HG03439 (cell line): Measurements from ENCODE around the gene STC2.

Experiments used
- ATAC-seq: cut with Tn5 transposase; IDR thresholded peaks from one replicate; pipeline ENCODE4 v1.9.1; 2021; ENCODE audit warnings: mild to moderate bottlenecking, moderate library complexity; ENCODE audit not compliant: unreplicated experiment

Gene STC2

DNA sequence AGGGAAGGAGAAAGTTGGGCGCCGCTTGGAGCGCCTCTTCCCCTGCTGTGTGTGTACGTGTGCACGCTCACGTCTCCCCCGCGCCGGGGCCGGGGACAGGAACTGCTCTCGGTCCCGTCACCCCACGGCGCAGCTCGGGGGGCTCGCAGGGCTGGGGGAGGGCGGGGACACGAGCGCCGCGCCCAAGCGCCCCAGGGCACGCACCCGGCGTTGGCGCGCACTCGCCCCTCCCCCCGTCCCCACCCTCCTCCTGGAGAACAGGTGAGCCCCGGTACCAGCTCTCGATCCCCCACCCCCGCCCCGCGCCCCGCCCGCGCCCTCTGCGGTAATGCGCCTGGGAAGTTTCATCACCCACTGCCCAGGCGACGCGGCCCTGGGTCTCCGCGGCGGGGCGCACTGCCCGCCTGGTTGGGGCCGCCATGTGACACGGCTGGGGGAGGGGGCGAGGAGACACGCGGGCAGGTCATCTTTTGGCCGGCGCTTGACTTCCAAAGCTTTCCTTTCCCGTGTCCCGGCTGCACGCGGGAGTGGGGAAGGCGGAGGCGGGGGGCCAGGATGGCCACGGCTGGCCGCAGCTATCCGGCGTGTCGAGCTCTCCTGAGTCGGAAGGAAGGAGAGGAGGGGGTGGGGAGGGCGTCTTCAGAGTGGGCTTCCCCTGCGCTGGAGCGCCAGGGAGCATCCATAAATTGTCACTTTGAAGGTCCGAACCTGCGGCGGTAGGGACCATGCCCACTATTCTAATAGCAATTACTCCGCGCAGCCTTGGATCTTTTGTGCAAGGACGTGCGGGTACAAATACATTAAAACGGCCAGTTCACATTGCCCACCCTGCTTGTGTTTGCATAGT is 1.5 kb upstream of the STC2 start:
- ATAC-seq = no peak

DNA sequence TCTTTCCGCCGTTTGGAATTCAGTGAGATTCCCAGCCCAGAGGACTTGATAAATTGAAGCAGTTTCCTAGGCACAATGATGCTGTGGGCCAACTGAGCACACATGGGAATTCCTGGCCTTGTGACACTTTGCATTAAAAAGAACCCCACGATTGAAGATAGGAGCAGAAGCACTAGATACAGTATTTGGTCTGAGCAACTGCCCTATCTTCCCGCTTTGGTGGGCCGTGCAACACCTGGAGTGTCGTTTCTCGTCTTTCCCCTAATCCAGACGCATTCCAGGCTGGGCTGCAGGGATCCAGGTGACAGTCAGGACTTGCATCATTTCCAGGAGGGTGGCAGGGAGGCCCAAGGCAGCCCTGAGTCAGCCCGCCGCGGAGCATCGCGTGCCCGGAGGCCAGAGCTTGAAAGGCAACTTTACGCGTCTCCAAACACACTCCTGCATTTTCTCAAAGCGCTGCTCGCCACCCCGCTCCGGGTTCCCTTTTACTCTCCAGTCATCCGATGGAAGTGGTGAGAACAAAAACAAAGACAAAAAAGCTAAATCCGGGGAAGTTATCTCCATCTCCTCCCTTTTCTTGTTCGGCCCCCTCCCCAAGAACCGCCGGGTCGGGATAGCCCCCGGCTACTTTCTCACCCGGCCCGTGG is 753 bp upstream of the STC2 start:
- ATAC-seq = no peak

DNA sequence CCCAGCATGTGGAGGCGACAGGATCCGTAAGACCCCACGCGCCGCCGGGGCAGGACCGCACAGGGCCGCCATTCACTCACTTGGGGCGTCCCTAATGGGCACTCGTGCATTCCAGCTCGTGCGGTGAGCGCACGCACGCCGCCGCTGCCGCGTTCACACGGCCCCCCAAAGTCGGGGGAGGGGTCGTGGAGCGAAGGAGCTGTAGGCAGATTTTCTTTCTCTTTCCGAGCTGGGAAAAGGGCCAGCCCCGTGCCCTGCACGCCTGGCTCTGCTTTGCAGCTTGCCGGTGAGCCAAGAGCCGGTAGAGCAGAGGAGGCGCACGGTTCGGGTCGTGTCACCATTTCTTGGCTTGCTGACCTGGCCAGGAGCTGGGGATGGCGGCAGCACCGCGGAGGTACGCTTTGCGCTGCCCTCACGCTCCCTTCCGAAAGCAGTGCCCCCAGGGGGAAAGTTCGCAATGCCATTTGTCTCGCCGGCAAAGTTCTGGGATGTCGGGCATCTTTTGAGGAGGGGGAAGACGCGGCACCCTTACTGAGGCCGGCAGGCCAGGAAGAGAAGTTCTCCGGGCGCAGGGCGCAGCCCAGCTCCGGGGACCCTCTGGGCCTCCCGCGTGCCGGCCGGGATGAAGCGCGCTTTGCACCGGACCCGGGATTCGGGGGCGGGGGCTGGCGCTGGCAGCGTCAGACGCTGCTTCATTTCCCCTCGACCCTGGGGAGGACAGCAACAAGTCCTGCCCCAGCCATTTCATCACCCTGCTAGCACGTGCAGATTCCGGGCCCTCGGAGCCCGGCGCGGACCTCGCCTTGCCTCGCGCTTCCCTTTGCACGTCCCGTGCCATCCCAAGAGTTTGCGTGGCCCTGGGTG is 898 bp downstream of the STC2 start:
- ATAC-seq = no peak

DNA sequence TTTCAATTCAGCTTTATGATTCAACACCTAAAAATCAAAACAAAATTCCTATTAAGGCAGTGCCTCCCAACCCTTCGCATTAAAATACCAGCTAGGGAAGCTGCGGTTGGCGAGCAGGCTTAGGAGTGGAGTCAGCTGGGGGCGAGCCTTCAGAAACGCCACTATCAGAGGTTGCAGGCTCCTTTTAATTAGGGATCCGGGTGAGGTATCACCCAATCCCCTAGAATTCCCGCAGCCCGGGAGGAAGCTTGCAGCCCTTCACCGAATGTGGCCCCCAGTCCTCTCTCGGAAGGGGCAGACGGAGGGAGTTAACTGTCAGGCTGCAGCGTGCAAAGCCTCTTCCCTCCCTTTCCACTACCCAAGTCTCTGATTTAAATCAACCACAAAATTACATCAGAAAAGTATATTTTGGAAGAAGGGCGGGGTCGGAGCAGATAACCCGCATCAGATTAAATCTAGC is 1.7 kb downstream of the STC2 start:
- ATAC-seq = no peak

DNA sequence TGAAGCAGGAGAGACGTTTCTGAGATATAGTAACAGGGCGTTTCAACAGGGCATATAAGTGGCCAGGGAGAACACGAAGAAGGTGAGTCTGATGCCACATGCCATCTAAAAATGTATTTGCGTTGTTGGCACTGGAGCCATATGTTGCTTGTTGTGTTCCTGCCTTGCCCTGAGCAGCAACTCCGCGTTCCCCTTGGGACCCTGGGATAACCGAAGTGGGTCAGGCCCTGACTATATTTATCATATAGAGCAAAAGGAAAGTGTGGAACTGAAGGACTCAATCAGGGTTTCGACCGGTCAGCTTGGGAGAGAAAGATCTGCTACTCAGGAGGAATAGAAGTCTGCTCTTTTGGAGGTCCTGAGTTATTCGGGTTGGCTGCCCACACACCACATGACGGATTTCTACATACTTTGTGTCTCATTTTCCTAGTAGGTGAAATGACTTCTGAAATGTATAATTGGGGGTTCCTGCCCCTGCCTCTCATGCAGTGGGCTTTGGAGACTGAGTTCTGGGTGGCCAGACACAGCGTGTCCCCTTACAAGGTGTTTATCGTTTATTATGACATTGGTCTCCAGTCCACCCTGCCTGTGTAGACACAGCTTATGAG is 3.0 kb downstream of the STC2 start:
- ATAC-seq = no peak

DNA sequence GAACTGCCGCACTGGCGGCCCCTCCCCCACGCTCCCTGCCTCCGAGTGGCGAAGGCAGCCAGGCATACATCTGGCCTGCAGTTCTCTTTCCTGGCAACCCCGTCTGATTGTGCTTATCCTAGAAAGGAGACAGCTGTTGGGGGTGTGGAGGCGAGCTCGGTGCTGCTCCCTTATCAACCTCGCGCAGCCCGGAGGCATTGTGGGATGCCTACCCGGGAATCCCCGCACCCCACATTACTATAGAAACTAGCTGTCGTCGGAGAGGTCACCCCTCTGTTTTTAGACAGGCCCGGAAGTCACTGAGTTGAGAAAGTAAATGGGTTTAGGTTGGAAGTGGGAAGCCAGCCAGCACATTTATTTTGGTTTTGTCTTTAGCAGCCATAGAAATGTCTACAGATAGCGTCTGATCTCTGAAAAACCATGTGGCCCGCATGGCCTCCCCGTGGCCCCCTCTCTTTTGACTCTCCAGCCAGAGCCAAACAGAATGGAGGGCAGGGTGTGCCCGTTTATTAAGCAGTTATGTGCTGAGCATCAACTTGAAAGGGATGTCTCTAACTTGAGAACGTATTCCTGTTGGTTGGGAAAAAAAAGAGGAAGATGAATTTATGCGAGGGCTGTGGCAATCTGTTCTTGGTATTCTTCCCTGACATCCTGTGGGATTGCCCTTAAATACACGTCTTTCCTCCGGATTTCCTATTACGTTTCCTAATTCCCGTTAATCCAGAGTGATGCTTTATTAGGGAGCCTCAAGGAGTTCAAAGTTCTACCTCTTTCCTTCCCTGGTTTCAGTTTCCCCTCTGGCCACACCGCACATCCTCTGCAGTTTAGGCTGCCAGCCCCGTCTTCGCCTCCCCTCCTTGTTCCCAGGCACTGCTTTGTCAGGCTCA is 3.9 kb downstream of the STC2 start:
- no peak for ATAC-seq

DNA sequence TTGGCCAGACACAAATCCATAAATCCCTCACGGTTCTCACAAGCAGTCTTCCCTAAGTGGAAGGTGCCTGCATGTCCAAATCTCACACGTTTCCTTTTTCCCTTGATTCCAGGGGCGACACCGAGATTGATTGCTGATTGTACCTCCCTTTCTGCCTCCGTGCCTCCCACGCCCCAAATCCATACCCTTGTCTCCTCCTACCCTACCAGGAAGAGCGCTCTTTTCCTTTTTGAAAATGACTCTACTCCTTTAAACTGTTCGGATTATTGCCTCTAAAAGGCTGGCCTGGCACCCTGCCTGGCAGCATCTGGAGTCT is 4.5 kb downstream of the STC2 start:
- ATAC-seq = no peak

DNA sequence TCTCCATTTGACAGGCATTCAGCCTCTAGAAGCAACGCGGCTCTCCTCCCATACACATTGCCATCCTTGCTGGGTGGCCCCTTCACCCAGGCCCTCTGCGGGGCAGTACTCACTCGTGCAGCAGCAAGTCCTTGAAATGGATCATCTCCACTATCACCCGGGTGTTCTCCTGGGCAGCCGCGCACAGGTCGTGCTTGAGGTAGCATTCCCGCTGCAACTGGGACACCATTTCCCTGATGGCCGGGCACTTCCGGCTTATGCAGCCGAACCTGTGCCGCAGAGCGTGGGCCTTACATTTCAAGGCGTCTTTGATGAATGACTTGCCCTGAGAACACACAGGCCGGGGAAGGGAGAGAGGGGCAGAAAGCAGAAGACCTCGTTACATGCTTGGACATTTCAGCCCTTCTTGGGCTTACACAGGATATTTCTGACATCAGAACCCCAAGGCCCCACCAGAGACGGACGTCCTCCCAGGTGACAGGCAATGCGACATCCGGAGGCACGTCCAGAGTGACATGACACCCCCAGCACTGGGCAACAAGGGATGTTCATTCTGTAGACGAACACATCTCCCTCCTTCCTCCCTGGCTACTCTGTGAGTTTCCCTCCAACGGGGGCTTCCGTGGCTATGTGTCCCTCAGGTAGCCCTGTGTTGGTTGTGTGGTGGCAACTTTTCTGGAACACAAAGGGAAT is 5.0 kb downstream of the STC2 start:
- no peak for ATAC-seq

DNA sequence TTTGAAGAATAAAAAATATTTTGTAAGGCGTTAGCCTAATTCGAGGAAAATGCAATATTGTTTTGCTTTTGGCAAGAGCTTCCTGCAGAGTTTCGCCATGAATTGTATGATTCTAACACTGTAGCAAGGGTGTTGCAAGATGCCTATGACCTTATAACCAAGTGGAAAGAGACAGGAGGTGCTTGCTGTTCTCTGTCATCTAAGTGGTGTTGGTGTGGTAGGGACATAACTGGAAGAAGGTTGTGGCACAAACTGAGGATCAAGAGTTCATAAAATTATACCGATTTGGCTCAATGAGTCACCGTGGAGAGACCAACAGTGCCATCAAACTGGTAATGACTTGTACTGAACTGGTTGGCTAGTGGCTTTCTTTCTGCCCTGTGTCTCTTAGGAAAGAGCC is 6.3 kb downstream of the STC2 start:
- ATAC-seq = no peak

DNA sequence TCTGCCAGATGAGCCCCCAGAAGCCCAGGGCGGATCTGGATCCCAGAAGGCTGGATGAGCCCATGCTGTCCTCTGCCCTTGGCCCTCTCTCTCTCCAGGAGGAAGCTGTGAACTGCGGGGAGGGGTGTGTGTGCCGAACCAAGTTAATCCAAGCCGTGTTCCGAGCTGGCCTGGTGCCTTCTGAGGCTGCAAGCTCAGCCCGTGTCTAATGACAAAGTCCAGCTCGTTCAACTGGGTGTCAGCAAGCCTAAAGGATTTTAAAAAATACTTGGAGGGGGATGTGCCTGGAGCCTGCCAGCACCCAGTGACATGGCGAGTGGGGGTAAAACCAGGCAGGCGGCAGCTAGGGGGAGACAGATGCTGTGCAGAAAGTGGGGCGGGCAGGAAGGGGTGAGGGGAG is 8.0 kb downstream of the STC2 start:
- ATAC-seq = no peak

DNA sequence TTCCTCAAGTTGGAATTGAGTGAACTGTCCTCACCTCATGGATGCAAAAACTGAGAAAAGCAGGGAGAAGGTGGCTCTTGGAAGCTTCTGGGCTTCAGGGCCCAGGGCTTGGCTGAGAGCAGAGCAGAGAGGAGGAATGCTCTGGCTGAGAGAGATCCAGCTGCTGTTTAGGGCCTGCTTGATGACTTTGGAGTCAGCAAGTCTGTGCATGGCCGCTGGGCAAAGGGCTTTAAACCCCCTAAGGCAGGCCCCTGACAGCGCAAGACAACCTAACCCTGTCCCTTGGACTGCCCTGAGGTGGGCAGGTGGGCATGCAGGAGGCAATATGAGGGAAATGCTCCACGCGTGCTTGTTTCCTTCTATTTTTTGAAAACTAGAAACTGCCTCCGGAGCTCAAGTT is 8.6 kb downstream of the STC2 start:
- ATAC-seq = no peak

DNA sequence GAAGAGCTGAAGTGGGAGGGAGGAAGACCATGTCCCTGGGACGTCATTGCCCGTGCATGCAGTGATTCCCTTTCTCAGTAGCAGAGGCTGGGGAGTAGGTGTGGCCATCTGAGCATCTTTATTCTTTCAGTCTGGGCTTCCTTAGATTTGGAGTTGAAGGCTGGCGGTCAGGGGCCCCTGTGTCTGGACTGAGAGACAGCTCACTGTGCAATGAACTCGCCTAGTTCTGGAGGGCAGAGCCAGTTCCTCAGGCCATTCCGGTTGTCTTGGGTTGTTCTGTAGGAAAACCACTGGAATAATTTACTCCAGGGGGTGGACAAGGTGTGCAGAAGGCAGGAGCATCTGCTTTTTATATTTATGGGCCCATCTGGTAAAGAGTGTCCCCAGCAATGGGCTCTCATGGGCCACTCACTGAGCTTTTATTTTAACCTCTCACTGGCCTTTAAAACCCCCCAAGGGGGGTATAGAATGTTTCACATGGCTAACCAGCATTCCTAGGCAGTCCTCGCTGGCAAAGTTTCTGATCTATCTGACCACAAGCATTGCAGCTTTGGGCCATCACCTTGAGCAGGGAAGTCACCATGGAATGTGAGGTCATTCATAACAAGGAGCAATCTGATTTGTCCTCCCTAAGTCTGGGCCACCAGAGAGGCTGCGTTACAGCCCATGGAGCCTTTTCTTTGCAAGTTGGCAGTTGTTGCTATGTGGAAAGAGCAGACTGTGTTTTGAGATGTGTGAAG is 9.2 kb downstream of the STC2 start:
- no peak for ATAC-seq

DNA sequence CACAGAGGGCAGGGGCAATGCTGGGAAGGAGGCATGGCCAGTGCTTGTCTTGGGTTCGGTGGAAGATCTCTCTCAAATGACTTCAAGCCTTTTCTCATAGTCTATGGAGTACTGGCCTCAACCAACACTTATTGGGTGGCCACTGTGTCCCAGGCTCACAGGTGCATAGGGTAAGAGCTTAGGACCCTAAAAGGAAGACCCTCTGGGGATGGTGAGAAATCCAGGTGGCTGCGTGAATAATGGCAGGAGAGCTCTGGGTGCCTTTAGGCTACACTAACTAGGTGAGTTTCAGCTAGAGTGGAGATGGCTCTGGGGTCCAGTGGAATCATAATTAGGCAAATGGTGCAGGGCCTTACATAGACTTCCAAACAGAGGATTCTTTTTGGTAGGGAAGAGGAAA is 9.9 kb downstream of the STC2 start:
- no peak for ATAC-seq

DNA sequence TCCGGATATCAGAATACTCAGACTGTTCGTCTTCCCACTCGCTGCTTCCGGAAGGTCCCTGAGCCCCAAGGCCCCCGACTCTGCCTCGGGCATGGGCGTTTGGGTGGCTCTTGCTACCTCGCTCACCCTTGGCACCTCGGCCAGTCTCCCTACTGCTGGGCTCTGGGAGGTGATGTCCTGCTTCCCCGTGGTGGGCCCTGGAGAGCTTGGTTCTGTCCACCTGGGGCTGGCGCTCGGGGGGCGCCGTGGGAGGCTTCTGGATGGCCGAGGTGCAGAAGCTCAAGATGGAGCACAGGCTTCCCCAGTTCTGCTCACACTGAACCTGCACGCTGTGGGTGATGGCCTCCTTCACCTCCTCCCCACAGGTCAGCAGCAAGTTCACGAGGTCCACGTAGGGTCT is 10.4 kb downstream of the STC2 start:
- no peak for ATAC-seq

DNA sequence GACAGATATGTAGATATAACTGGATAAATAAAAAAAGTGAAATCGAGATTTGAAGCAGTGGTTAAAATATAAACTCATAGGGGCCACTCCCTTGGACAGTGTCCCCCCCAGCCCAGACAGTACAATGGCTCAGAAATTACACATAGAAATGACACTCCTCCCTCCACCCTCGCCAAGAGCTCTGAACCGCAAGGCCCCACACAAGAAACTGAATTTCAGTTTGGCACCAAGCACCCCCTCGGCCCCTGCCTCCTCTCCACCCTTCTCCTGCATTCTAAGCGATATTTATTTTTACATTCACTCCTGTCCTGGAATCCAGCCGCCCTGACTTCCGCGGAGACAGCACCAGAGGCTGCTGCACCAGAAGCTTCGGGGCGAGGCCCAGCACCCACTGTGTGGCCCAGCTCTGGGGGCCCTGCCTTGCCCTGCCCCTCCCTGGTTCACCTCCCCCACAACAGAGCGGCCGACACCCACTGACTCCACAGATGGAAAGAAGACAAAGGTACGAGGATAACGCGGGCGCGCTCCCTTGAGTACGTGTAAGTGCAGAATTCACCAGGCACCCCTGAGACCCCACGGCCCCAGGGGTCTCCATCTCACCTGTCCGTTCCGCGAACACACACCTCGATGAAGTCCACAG is 11.0 kb downstream of the STC2 start:
- ATAC-seq = no peak

DNA sequence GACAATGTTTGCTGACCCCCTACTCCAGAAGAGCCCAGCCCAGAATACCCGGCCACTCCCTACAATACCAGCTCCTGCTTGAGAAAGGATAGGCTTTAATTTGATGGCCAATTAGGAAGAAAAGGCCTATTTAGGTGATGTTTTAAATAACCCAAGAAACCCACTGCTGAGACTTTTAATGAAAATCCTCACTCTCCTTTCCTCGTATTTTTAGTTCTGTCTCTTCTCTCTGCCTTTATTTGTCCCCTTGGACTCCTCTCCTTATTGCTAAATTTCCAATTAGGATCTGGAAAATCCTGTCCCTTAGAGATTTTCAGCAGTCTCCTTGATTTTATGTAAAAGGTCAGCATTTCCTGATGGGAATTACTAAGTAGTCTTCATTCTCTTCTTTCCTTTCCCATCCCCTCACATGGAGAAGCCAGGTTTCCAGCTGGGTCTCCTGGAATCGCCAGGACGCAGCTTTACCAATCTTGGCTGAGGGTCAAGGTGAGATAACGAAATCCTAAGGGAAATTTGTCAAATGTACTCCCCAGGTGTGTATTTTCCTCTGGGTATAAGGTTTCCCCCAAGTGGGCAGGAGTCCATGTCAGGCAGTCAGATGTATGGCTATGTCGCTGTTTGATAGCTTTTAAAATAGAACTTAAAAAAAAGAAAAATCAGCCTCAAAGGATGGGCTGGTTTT is 11.7 kb downstream of the STC2 start:
- no peak for ATAC-seq

DNA sequence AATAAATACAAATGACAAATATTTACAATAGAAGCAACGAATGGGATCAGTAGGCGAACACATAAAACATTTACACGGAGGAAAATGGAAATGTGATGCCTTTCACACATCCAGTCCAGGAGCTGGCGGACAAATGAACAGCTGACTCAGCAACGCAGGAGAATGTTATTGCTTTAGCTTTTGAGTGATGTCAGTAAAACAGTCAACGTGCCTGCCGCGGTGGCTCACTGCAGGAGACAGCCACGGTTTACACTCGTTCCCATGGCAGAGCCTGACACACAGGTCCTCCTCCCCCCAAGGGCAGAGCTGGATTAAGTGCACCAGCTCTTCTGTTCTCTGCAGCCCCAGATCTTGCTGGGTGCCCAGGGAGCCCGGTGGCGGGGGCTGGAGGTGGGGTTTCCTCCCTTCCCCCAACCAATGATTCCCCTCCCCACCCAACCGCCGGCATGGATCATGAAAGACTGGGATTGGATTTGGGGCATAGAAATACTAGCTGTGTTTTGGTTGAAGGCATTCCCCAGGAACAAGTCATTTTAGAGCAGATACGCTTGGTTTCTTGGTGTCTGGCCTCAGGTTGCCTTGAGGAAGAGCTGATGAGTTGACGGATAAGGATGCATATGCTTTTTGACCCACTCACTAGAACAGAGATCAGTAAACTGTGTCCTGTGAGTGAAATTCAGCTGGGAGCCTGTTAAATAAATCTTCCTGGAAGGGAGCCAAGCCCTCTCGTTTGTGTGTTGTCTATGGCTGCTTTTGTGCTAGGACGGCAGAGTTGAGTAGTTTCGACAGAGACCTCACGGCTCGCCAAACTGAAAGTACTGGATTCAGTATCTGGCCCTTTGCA is 12.5 kb downstream of the STC2 start:
- no peak for ATAC-seq
